Measurements from ENCODE around the gene FOXF1. TPM values are rescaled to one million over a fixed set of nuclear protein-coding genes. Genes with fewer than 3 reads are reported as not detected.

The FOXF1 gene
- polyA plus RNA-seq, 2 of the 4 experiments (the other 2 are of a cell fraction): not detected

GRCh38 chr16:86533076-86533475 lies 22.7 kb downstream of the FOXF1 start:
- TF ChIP-seq ELK1 (IDR thresholded peaks at IDR 0.05; ENCODE audit: low read depth, low read length): no peak
- no peak for TF ChIP-seq HOXB13 (CRISPR knock-in tag; IDR thresholded peaks at IDR 0.05; ENCODE audit: low read depth)
- no peak for TF ChIP-seq ESRRA (IDR thresholded peaks at IDR 0.05; ENCODE audit: borderline replicate concordance, low read length)
- TF ChIP-seq TFCP2L1 (CRISPR knock-in tag; IDR thresholded peaks at IDR 0.05): no peak
- H3K4me2 ChIP-seq: no peak overlapping the region
- DNase-seq (ENCODE audit: low read depth in 1 of 2, low spot score in 1 of 2) (no peak), ATAC-seq (no peak), FAIRE-seq (no peak)
- H3K9me3 ChIP-seq: no peaks in the 10 kb centered on the region; the same call in 2 of the 3 replicates
- POLR2A ChIA-PET: no interaction called here
- H3K4me3 ChIP-seq: no peak overlapping the region
- no peaks in the 10 kb centered on the region for H3K4me1 ChIP-seq
- 96% methylated on average over 8 of the region's 8 CpGs for WGBS (ENCODE audit: missing lambda C conversion rate)
- CTCF ChIA-PET: interaction anchor here (1.0 to 1.8 kb wide), 3 partner anchors 13 to 460 kb away, joined by 5 to 6 read pairs (median 5); no protein-coding TSS in a partner anchor
- H3K27ac ChIP-seq: no peak overlapping the region

- ChIA-PET POLR2A (no interaction called here), CTCF (interaction anchor here (1.4 to 1.8 kb wide), 2 partner anchors 14 to 16 kb away, joined by 5 to 6 read pairs; no protein-coding TSS in a partner anchor)
- no peak for TF ChIP-seq FOXS1 (CRISPR knock-in tag; IDR thresholded peaks at IDR 0.05)
- no peak for TF ChIP-seq RCOR1 (IDR thresholded peaks at IDR 0.05; ENCODE audit: low read depth, low read length)
- no peak for TF ChIP-seq NR3C1 (IDR thresholded peaks at IDR 0.05)
- TF ChIP-seq ZSCAN20 (CRISPR knock-in tag; IDR thresholded peaks at IDR 0.05): no peak
- no peak for TF ChIP-seq CBX8 (IDR thresholded peaks at IDR 0.05)
- TF ChIP-seq HES2 (IDR thresholded peaks at IDR 0.05): no peak
- no peak for TF ChIP-seq RFX5 (IDR thresholded peaks at IDR 0.05)
- TF ChIP-seq RARB (CRISPR knock-in tag; IDR thresholded peaks at IDR 0.05): no peak
- no peak for TF ChIP-seq EP300 (IDR thresholded peaks at IDR 0.05)
- no peak for TF ChIP-seq REST (IDR thresholded peaks at IDR 0.05)
- no peak overlapping the region for H3K4me2 ChIP-seq
- FAIRE-seq (no peak), DNase-seq (ENCODE audit: low read depth in 1 of 2, low spot score in 1 of 2) (no peak), ATAC-seq (no peak)
- H3K4me3 ChIP-seq: no peak overlapping the region
- no peak overlapping the region for H3K27ac ChIP-seq
- no peaks in the 10 kb centered on the region for H3K4me1 ChIP-seq
- no peaks in the 10 kb centered on the region for H3K9me3 ChIP-seq
- WGBS (ENCODE audit: missing lambda C conversion rate): 87% methylated on average over 8 of the region's 8 CpGs
These were observed 23.5 kb downstream of the FOXF1 start for GRCh38 chr16:86533767-86534351.

- no peak for ATAC-seq
- POLR2A ChIA-PET: no interaction called here
- Histone ChIP-seq H3K9me3 (no peaks in the 10 kb centered on the region), H3K4me1 (no peaks in the 10 kb centered on the region), H3K4me2 (no peak overlapping the region), H3K27ac (no peak overlapping the region), H3K4me3 (no peak overlapping the region)
- CTCF ChIA-PET: interaction anchor here (1.3 to 1.8 kb wide), 2 partner anchors 15 to 16 kb away, joined by 3 to 6 read pairs; no protein-coding TSS in a partner anchor
- FAIRE-seq: no peak
- TF ChIP-seq EHF (CRISPR knock-in tag; IDR thresholded peaks at IDR 0.05) (no peak), BHLHE40 (IDR thresholded peaks at IDR 0.05; ENCODE audit: low read depth, low read length) (no peak), PBX3 (IDR thresholded peaks at IDR 0.05) (no peak)
- 80% methylated on average over 18 of the region's 18 CpGs for WGBS (ENCODE audit: missing lambda C conversion rate)
- no peak for DNase-seq (ENCODE audit: low read depth in 1 of 2, low spot score in 1 of 2)
These were observed 24.7 kb downstream of the FOXF1 start for GRCh38 chr16:86534779-86535615.
